Effector CD8-positive, alpha-beta T cell (primary cell): ENCODE results near the gene DAAM1.

Experiments
- DNase-seq: peaks from one replicate; lab custom pipeline; 2025; lab: John Stamatoyannopoulos, UW

Gene DAAM1

GRCh38 chr14:59292028-59292427, 103.6 kb downstream of the DAAM1 start:
- DNase-seq, result no peak

GRCh38 chr14:59292921-59293534, 104.6 kb downstream of the DAAM1 start:
- no peak for DNase-seq

GRCh38 chr14:59293935-59294661, 105.6 kb downstream of the DAAM1 start:
- DNase-seq, result no peak

GRCh38 chr14:59294662-59294992, 106.2 kb downstream of the DAAM1 start:
- no peak for DNase-seq

- no peak for DNase-seq
These were observed 107.5 kb downstream of the DAAM1 start for GRCh38 chr14:59295951-59296350.

DNA sequence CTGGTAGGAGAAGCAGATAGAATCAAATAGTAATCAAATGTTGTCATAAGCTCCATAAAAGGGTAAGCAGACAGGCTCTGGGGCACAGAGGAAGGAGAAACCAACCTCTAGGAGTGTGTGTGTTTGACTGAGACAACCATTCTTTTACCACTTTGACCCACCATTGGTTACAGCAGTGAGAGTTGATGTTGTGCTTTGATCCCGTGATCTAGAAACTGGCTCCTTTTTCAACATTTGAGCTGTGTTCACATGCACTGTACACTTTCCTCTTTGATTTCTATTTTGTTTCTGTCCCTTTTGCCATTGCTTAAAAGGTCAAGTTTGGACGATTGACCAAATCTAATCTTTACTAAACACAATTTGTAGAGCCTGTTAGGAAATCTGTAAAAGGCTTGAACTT, 108.0 kb downstream of the DAAM1 start:
- DNase-seq, result no peak

DNA sequence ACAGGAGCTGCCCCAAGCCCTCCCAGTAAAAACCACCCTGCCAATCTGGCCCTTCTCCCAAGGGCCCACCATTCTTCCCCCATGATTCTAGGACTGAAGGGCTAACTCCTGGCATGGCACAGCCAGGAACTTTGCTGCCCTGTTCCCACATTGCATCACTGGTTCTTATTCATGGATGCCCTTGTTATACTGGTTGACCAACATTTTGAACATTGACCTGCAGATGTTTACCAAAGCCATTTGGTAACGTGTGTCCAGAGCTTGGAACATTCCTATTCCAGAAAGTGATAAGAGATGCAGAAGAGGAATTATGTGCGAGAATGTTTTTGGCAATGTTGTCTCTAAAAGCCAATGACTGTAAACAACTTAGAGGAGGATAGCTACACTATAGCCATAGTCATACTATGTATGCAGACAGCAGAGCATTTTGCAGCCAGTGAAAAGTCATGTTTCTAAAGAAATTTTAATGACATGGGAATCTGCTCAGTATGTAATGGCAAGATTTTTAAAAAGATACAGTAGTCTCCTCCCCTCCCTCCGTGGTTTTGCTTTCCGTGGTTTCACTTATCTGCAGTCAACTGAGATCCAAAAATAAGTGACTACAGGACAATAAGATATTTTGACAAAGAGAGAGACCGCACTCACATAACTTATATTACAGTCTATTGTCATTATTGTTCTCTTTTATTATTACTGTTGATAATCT, 108.8 kb downstream of the DAAM1 start:
- DNase-seq, result no peak

- no peak for DNase-seq
These were observed 111.3 kb downstream of the DAAM1 start for GRCh38 chr14:59299731-59300130.

DNA sequence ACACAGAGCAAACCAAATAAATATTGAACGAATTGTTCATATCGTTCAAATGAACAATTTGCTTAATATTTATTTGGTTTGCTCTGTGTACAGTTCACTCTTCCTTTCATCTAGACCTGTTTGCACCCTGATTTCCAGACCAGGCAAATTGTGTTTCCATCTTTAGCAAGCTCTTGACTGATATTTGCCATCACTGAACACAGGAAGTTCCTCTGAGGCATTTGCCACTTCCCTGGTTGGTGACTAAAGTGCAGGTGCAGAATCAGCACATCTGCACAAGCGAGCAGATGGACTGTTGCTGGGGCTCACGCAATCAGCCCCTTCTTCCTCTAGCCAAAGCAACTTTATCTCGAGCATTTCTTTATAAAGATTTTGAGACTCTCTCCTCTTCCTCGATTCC, 112.9 kb downstream of the DAAM1 start:
- no peak for DNase-seq

DNA sequence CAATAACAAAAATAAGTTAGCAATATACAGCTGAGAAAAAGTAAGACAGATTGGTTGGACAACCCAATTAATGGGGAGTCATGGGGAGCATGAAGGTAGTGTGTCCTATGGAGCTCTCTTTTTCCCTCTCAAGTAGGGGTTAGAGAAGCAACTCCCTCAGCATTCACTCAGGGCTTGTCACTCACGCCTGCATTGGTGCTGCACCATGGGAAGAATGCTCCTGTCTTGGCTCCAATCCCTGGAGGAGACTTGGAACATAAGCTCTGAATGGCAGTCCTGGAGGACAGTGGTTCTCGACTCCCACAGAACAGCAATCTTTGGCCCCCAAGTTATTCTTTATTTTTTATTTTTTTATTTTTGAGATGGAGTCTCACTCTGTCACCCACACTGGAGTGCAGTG, 113.8 kb downstream of the DAAM1 start:
- no peak for DNase-seq

DNA sequence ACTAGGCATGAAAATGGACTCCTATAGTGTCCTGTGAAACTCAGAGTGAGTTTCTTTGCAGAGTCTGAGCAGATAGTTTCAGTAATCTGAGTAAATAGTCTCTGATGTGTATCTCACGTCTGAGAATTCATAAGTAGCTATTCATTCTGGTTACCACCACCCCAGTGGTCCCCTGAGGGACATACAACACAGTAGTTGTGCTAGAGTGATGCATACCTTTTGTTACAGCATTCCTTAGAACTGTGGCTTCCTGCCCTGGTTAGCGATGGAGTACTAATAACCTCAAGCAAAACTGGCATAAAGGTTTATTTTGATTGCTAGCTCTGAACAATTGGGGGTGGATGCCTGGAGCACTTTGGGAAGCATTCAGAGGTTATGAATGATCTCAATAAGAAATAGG, 114.7 kb downstream of the DAAM1 start:
- no peak for DNase-seq

DNA sequence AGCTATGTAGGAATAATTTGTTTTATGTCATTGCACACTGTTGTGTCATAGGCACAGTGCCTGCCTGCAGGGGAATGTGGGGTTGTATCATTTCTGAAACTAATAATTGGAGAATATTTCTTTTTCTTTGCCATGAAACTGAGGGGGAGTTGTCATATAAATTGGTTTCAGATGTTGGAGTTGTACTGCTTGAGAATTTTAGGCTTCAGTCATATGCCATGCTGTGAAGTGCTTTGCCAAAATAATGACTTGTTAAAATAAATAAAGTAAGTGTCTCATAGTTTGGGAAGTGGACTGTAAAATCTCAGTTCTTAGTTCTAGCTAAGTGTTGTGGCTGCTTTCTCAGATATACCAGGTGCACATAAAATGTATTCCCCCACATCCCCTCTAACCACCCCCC, 116.8 kb downstream of the DAAM1 start:
- no peak for DNase-seq

DNA sequence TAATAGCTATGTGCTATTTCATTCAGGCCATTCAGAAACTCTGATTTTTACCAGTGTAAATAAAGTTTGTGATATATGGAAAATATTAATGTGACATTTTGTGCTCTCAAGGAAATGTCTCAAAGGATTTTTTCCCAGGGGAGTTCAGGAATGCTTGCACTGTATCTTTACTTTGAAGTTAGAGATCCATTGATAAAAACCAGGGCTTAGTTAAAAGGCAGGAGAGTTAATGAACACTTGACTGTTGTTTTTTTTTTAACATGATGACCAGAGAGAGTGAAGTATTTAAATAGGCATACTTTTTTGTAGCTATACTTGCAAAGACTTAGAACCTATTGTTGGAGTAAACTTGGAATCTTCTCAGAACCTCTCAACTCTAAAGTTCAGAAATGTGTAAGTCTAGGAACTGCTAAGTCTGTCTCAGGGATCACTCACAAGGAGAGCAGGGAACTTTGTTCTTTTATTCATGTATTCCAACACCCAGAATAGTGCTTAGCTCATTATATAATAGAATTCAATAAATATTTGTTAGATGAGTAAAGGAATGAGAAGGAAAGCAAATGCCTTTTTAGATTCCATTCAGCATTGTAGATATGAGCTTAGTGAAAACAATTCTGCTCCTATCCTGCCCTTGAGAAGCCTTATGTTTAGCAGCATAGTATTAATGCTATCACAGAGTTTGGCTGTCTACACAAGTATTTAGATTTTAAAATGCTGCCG, 117.5 kb downstream of the DAAM1 start:
- no peak for DNase-seq

DNA sequence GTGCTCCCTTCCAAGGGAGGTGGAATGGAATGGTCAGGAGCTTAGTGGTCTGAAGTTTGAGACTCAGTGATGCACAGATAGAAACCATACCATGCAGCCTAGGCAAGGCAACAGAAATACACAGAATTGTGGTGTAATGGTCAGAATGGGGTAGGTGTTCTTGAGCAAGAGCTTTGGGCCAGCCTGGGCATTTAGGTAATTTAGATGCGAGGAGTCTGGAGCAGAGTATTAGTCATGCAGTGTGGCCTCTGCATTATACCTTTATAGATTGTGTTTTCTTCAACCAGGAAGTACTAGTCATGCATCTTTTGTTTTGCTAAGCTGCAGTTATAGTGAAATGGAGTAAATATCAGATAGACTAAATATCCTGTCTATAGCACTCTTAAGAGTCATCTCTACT, 118.3 kb downstream of the DAAM1 start:
- DNase-seq, result no peak

DNA sequence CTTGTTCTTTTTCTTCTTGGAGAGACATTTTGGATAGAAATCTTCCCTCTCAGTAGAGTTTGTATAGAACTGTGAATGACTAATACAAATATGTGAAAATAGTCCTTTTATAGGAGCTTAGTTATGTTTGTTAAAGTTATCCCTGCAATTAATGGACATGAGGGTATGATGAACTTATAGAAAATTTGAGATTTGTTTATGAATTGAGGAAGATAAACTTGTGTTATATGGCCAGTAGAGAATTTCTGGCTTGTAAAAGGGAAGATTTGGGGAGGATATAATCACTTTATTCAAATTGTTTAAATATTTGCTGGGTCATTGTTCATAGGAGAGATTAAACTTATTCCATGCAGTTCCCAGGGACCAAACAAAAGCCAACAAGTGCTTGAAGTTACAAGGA, 119.6 kb downstream of the DAAM1 start:
- DNase-seq, result no peak

GRCh38 chr14:59308673-59309072, 120.2 kb downstream of the DAAM1 start:
- no peak for DNase-seq

GRCh38 chr14:59309291-59309900, 120.9 kb downstream of the DAAM1 start:
- DNase-seq, result no peak

DNA sequence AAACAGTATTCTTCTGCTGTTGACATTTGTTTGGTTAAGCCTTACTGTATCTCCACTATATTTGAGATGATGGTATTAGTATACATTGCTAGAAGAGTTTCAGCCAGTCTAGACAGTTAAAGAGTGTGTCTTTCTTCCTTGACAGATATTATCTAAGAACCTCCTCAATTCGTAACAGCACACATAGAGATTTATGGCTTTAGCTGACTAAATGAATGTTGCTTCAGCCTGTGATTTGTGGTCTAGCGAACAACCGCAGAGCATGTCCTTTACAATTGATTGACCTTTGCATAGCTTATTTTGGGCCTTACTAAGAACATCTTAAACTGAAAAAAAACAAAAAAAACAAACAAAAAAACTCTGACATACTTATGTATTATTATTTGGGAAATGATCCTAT, 122.2 kb downstream of the DAAM1 start:
- DNase-seq, result no peak

DNA sequence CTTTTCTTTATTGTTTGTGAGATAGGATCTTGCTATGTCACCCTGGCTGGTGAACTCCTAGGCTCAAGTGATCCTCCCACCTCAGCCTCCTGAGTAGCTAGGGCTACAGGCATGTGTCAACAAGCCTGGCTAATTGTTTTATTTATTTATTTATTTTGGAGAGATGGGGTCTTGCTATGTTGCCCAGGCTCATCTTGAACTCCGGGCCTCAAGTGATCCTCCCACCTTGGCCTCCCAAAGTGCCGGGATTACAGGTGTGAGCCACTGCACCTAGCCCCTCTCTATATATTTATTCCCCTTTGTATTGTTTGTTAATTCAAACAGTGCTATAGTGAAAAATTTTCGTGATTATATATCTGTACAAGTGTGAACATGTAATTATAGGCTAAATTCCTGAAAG, 123.3 kb downstream of the DAAM1 start:
- DNase-seq, result no peak

- DNase-seq, result no peak
These were observed 124.7 kb downstream of the DAAM1 start for GRCh38 chr14:59313144-59313651.

DNA sequence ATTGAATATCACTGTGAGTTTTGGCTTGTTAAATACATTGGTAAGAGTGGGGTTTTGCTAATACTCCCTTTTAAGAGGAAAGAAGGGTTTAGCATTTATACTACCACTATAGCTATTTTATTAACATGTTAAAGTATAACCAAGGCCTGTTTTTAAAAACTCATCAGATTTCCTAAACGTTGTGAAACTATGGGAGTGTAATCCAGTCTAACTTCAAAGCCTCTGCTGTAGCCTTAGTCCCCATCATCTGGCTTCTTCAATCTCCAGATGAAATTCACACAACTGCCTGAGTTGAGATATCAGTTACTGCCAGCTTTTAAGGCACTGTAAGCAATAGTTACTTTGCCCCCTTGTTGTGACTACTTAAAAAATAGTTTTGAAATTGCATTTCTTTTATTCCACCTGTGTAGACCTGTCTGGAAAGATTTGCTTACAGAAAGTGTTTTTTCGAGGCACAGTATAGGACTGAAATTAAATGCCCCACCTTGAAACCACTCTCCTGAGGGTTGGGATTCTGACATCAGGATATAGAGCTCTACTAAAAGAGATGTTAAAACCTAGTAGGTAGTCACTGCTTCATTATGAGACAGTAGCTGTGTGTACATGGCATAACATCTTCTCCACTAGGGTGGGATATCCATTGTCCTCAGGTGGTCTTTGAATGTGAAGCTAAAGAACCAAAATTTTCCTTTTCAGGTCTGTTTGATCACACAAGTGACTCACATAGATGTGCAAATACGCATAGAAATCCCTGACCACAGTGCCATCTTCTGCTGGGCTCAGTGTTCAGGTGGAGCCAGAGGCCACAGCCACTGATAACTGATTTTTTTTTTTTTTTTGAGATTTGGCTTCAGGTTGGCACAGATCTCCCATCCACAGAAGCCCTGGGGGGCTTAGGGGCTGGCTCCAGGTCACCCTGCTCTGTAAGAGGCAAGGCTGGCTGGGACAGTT, 125.5 kb downstream of the DAAM1 start:
- no peak for DNase-seq
